Measurements from ENCODE around the gene SLC30A7.

SLC30A7 gene

GRCh38 chr1:101026430-101026788 lies 130.5 kb downstream of the SLC30A7 start:
- no peak for TF ChIP-seq CTCF (IDR thresholded peaks at IDR 0.05; ENCODE audit: control insufficient read depth, extremely low read depth, insufficient read depth)
- peak overlapping the region; percentile 72 for H3K4me3 ChIP-seq (ENCODE audit: low read depth, low read length)
- DNase-seq (ENCODE audit: low read depth), result no peak

- no peak for TF ChIP-seq CTCF (IDR thresholded peaks at IDR 0.05; ENCODE audit: control insufficient read depth, extremely low read depth, insufficient read depth)
- DNase-seq (ENCODE audit: low read depth), result no peak
- no peak overlapping the region; the same call in 1 of the 2 replicates for H3K4me3 ChIP-seq (ENCODE audit: low read depth, low read length)
Measured at GRCh38 chr1:101027194-101027772, 131.4 kb downstream of the SLC30A7 start.

GRCh38 chr1:101028466-101028865 lies 132.6 kb downstream of the SLC30A7 start:
- no peak for TF ChIP-seq CTCF (IDR thresholded peaks at IDR 0.05; ENCODE audit: control insufficient read depth, extremely low read depth, insufficient read depth)
- H3K4me3 ChIP-seq (ENCODE audit: low read depth, low read length), result no peak overlapping the region
- no peak for DNase-seq (ENCODE audit: low read depth)

- DNase-seq (ENCODE audit: low read depth), result no peak
- TF ChIP-seq CTCF (IDR thresholded peaks at IDR 0.05; ENCODE audit: control insufficient read depth, extremely low read depth, insufficient read depth), result no peak
- H3K4me3 ChIP-seq (ENCODE audit: low read depth, low read length), result no peak overlapping the region
Measured at GRCh38 chr1:101029184-101029583, 133.3 kb downstream of the SLC30A7 start.

- TF ChIP-seq CTCF (IDR thresholded peaks at IDR 0.05; ENCODE audit: control insufficient read depth, extremely low read depth, insufficient read depth), result no peak
- no peak overlapping the region for H3K4me3 ChIP-seq (ENCODE audit: low read depth, low read length)
- no peak for DNase-seq (ENCODE audit: low read depth)
Measured at GRCh38 chr1:101030881-101031280, 135.0 kb downstream of the SLC30A7 start.
